Prostate gland (tissue), 2 donors: ENCODE results near the gene MATN1.

Experiments
- POLR2A ChIP-seq: fragments of 450-650 bp; IDR thresholded peaks from one replicate; pipeline ENCODE4 v1.6.1; 2016; ENCODE audit warnings: antibody characterized with exemption, mild to moderate bottlenecking
- POLR2AphosphoS5 ChIP-seq: sonication (generic); formaldehyde crosslinking; IDR thresholded peaks from one replicate; pipeline ENCODE4 v1.6.1; 2017; ENCODE audit warnings: antibody characterized with exemption
- TF ChIP-seq, protein P1 (sequence below), 4 experiments: fragments of 200-600 bp in 2 of 4; fragments of 450-650 bp in 2 of 4; sonication (generic) in 2 of 4; IDR thresholded peaks; 1 replicate in 3 of 4; 2 replicates in 1 of 4; pipeline ENCODE4 v1.5.1; 2016 to 2019; ENCODE audit warnings: antibody characterized with exemption in 4 of 4, mild to moderate bottlenecking in 2 of 4, moderate library complexity in 2 of 4

DNA sequence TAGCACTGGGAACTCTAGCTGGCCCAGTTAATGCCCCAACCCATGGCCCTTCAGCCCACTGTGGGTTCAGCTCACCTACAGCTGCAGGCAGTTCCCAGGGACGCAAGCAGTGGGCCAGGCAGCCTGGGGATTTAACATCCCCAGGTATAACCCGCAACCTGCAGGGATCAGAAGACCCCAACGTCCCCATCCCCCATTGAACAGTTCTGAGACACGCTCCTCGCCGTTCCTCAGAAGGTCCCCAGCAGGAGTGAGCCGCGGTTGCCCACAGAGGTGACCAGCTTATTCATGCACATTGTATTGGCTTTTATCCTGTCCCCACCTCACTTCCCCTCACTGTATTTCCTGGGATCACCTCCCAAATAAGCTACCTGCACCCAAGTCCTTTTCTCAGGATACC is 5.0 kb upstream of the MATN1 start:
- TF ChIP-seq, protein P1, sequence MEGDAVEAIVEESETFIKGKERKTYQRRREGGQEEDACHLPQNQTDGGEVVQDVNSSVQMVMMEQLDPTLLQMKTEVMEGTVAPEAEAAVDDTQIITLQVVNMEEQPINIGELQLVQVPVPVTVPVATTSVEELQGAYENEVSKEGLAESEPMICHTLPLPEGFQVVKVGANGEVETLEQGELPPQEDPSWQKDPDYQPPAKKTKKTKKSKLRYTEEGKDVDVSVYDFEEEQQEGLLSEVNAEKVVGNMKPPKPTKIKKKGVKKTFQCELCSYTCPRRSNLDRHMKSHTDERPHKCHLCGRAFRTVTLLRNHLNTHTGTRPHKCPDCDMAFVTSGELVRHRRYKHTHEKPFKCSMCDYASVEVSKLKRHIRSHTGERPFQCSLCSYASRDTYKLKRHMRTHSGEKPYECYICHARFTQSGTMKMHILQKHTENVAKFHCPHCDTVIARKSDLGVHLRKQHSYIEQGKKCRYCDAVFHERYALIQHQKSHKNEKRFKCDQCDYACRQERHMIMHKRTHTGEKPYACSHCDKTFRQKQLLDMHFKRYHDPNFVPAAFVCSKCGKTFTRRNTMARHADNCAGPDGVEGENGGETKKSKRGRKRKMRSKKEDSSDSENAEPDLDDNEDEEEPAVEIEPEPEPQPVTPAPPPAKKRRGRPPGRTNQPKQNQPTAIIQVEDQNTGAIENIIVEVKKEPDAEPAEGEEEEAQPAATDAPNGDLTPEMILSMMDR (IDR thresholded peaks at IDR 0.05) = no peak
- TF ChIP-seq POLR2A (no peak), POLR2AphosphoS5 (no peak)
